K562 (cell line): Measurements from ENCODE around the gene CCNY. TPM values are rescaled to one million over a fixed set of nuclear protein-coding genes. Genes with fewer than 3 reads are reported as not detected.

Experiments
- ATAC-seq: fragments of 200-7000 bp; cut with Tn5 transposase; 3 replicates; pipeline ENCODE4 v1.9.1; 2020; ENCODE audit warnings: moderate library complexity
- BruUV-seq: library from RNA; stranded (reverse); fragments of 400-500 nt; replicated peaks from 2 replicates; lab custom pipeline; 2021; lab: Mats Ljungman, UMichigan
- CTCF ChIA-PET: fragments of 300-600 bp; formaldehyde crosslinking; extraction: SDS; loops from one replicate; lab custom pipeline; 2021; ENCODE audit warnings: low intra/inter-chr PET ratio; lab: Yijun Ruan, JAX
- POLR2A ChIA-PET: fragments of 300-600, 350-650 bp; sonication (Branson Sonifier 250); formaldehyde crosslinking; extraction: SDS; loops from one replicate; lab custom pipeline; 2021; ENCODE audit warnings: antibody characterized with exemption, inconsistent platforms; lab: Yijun Ruan, JAX
- DNase-seq, 4 experiments: peaks; one replicate each; pipeline versions ENCODE4 v3.0.0 to v3.0.0-alpha.2; 2011 to 2018; ENCODE audit warnings: low spot score in 3 of 4, mixed read lengths in 3 of 4; ENCODE audit errors: extremely low read depth in 1 of 4
- FAIRE-seq: peaks from 2 replicates; lab custom pipeline; 2011; peaks lifted over from hg19 to GRCh38; lab: Jason Lieb, UNC
- H2AFZ ChIP-seq: 2 replicates; pipeline ENCODE4 v1.6.0; 2011; ENCODE audit warnings: low read depth, low read length, control low read depth, inconsistent platforms
- H3K27ac ChIP-seq: fragments of 200-600 bp; 3 replicates; pipeline ENCODE4 v1.8.0; 2011; ENCODE audit warnings: low read depth, mild to moderate bottlenecking, control low read depth, inconsistent platforms, low read length, moderate library complexity, mixed read lengths; ENCODE audit errors: extremely low read depth
- H3K27me3 ChIP-seq, 2 experiments: fragments of 300-600 bp in 1 of 2; 2 replicates in 1 of 2; 3 replicates in 1 of 2; pipeline versions ENCODE4 v1.6.0 to v1.8.0; 2011; ENCODE audit warnings: inconsistent platforms in 2 of 2, low read length in 2 of 2, mild to moderate bottlenecking in 1 of 2, mixed read lengths in 1 of 2, moderate library complexity in 1 of 2; ENCODE audit not compliant: control insufficient read depth in 2 of 2, insufficient read depth in 2 of 2
- H3K36me3 ChIP-seq: fragments of 300-600 bp; 3 replicates; pipeline ENCODE4 v1.8.0; 2011; ENCODE audit warnings: mild to moderate bottlenecking, low read length, inconsistent platforms; ENCODE audit not compliant: control insufficient read depth, insufficient read depth
- H3K4me1 ChIP-seq, 2 experiments: fragments of 200-600 bp in 1 of 2; replicated peaks in 1 of 2; 2 replicates in 1 of 2; 3 replicates in 1 of 2; pipeline versions ENCODE4 v1.5.1 to v1.8.0; 2011; ENCODE audit warnings: inconsistent platforms in 2 of 2, low read length in 2 of 2, mild to moderate bottlenecking in 1 of 2, mixed read lengths in 1 of 2, moderate library complexity in 1 of 2; ENCODE audit not compliant: control insufficient read depth in 2 of 2, insufficient read depth in 2 of 2
- H3K4me2 ChIP-seq: 2 replicates; pipeline ENCODE4 v1.6.1; 2011; ENCODE audit warnings: low read length, control low read depth, inconsistent platforms, mixed read lengths; ENCODE audit not compliant: insufficient read depth
- H3K4me3 ChIP-seq: fragments of 200-600 bp; sonication (generic), shearing (Covaris generic); 2 replicates; pipeline ENCODE4 v1.5.1; 2016; ENCODE audit warnings: control low read depth, inconsistent platforms
- H3K79me2 ChIP-seq: fragments of 200-600 bp; 3 replicates; pipeline ENCODE4 v1.8.0; 2011; ENCODE audit warnings: low read length, inconsistent platforms; ENCODE audit not compliant: control insufficient read depth, insufficient read depth
- H3K9ac ChIP-seq, 2 experiments: 2 replicates each; pipeline versions ENCODE4 v1.6.0 to v1.6.1; 2011; ENCODE audit warnings: low read depth in 2 of 2, low read length in 2 of 2, control low read depth in 1 of 2, inconsistent platforms in 1 of 2, mild to moderate bottlenecking in 1 of 2, mixed read lengths in 1 of 2; ENCODE audit not compliant: insufficient read depth in 1 of 2
- H3K9me1 ChIP-seq: one replicate; pipeline ENCODE4 v1.6.0; 2011; ENCODE audit warnings: inconsistent platforms, mild to moderate bottlenecking, low read length, moderate library complexity; ENCODE audit not compliant: control insufficient read depth, insufficient read depth
- H3K9me3 ChIP-seq: replicated peaks from 2 replicates; pipeline ENCODE4 v1.5.1; 2011; ENCODE audit warnings: low read depth, low read length, inconsistent platforms; ENCODE audit not compliant: control insufficient read depth, insufficient read depth
- H4K20me1 ChIP-seq: replicated peaks from 2 replicates; pipeline ENCODE4 v1.6.1; 2011; ENCODE audit warnings: low read length, inconsistent platforms, mixed read lengths; ENCODE audit not compliant: control insufficient read depth, insufficient read depth
- ADNP ChIP-seq: fragments of 200-800 bp; sonication (Bioruptor generic); IDR thresholded peaks from 2 replicates; pipeline ENCODE4 v1.6.1; 2016; ENCODE audit warnings: missing genetic modification characterization, missing compliant biosample characterization
- BCOR ChIP-seq: fragments of 450-650 bp; IDR thresholded peaks from 2 replicates; pipeline ENCODE4 v1.6.1; 2016
- KAT2B ChIP-seq: IDR thresholded peaks from one replicate; pipeline ENCODE4 v1.6.1; 2012; ENCODE audit warnings: low read depth, mild to moderate bottlenecking, control low read depth, inconsistent platforms, low read length, moderate library complexity
- NEUROD1 ChIP-seq: fragments of 150-350 bp; IDR thresholded peaks from 2 replicates; pipeline ENCODE4 v1.6.1; 2014; ENCODE audit warnings: borderline replicate concordance, low read length, low read depth; ENCODE audit not compliant: partially characterized antibody
- RBM25 ChIP-seq: fragments of 200-400 bp; formaldehyde crosslinking; IDR thresholded peaks from 2 replicates; pipeline ENCODE4 v1.6.1; 2018; ENCODE audit warnings: low read length, low read depth, moderate library complexity; ENCODE audit not compliant: severe bottlenecking
- RREB1 ChIP-seq: fragments of 250-450 bp; sonication (Bioruptor Pico); IDR thresholded peaks from 2 replicates; pipeline ENCODE4 v1.4.0; 2020
- SMARCA5 ChIP-seq: fragments of 450-650 bp; IDR thresholded peaks from 2 replicates; pipeline ENCODE4 v1.6.1; 2016
- ZEB2 ChIP-seq: fragments of 450-650 bp; IDR thresholded peaks from 2 replicates; pipeline ENCODE4 v1.6.1; 2016
- ZNF239 ChIP-seq: fragments of 250-450 bp; sonication (Bioruptor Pico); IDR thresholded peaks from 2 replicates; pipeline ENCODE4 v1.4.0; 2020; ENCODE audit warnings: mild to moderate bottlenecking
- WGBS: fragments of 100-300 bp; shearing (Covaris generic); methylation state at CpG from one replicate; pipeline ENCODE4 v1.1.6; 2016; ENCODE audit warnings: low coverage, mixed read lengths; ENCODE audit not compliant: insufficient coverage; ENCODE audit errors: missing lambda C conversion rate; 5-methylcytosine and 5-hydroxymethylcytosine counted together
- in situ Hi-C: fragments of 300-500 bp; cut with MboI; formaldehyde crosslinking; loops from 4 replicates; pipeline ENCODE4 v1.15.0; 2018; ENCODE audit warnings: inconsistent platforms, mixed read lengths
- intact Hi-C: fragments of 100-400 bp; cut with micrococcal nuclease; formaldehyde crosslinking; loops from 2 replicates; pipeline ENCODE4 v1.14.2; 2022
- polyA plus RNA-seq, 8 experiments: library from polyadenylated mRNA; depleted of rRNA in 4 of 8; stranded (reverse) in 5 of 8; unstranded in 3 of 8; fragments of >200 nt; fragmentation: Nextera tagmentation in 2 of 8; fragmentation: Illumina TruSeq in 1 of 8; extraction: Ambion mirVana in 2 of 8; extraction: Trizol in 1 of 8; gene quantifications; 2 replicates each; pipeline versions ENCODE4 v1.2.1 to v1.2.3, GENCODE V29; 2011 to 2014; ENCODE audit warnings: inconsistent platforms in 1 of 8, missing spikeins in 1 of 8
- total RNA-seq, 7 experiments: library from RNA; depleted of rRNA in 6 of 7; stranded (reverse); fragments of >200 nt in 6 of 7; fragmentation: Illumina TruSeq in 2 of 7; extraction: Trizol in 2 of 7; gene quantifications; 2 replicates each; pipeline versions ENCODE4 v1.2.1 to v1.2.3, GENCODE V29; 2011 to 2021; ENCODE audit warnings: low replicate concordance in 1 of 7
- TF ChIP-seq, protein P1 (sequence below): fragments of 450-650 bp; formaldehyde crosslinking; IDR thresholded peaks from 2 replicates; pipeline ENCODE4 v1.4.0; 2020; ENCODE audit warnings: mild to moderate bottlenecking

Gene CCNY
- total and polyA plus RNA-seq, 9 of the 15 experiments (the other 6 are each of a cell fraction or from before 2014, with no cell fraction given): 8.4 to 109 (median 38.6) TPM

DNA sequence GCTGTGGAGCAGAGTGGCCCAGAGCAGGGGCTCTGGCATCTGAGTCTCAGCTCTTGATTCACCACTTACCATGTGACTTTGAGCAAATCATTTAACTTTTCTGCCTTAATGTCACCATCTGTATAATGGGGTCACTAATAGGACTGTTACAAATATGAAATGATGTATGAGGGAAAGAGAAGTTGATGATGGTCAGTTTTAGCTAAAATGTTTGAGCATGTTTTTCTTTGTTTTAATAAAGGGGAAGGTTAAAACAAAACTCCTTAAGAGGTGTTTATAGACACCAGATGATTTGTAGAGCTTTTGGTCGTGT lies 81.0 kb downstream of the CCNY start:
- WGBS: 24% methylated on average over 1 of the region's 1 CpG
- Histone ChIP-seq H3K4me2 (no peak overlapping the region), H3K9me3 (no peaks in the 10 kb centered on the region), H3K36me3 (no peaks in the 10 kb centered on the region), H3K27me3 (no peaks in the 10 kb centered on the region), H3K9me1 (peaks cover 13% of the 10 kb centered on the region), H3K4me1 (peaks cover 23 to 52% of the 10 kb centered on the region in 2 experiments), H3K27ac (no peak overlapping the region), H3K4me3 (no peak overlapping the region), H2AFZ (no peak overlapping the region), H4K20me1 (peaks cover 50% of the 10 kb centered on the region), H3K79me2 (peaks cover 98% of the 10 kb centered on the region), H3K9ac (no peak overlapping the region)
- POLR2A ChIA-PET: interaction anchor here (0.8 to 1.6 kb wide), 5 partner anchors 22 to 67 kb away, joined by 3 to 5 read pairs (median 3); no protein-coding TSS in a partner anchor
- intact Hi-C loops (no loop called here), in situ Hi-C loops (no loop called here)
- no TSS peak for BruUV-seq
- ATAC-seq: no peak
- TF ChIP-seq BCOR (0 out of 2 replicates have a peak, but pooled peaks have one; percentile 19), ADNP (tag) (0 out of 2 replicates have a peak, but pooled peaks have one; percentile 27), SMARCA5 (0 out of 2 replicates have a peak, but pooled peaks have one; percentile 31), ZNF239 (CRISPR knock-in tag) (no peak), RBM25 (peak; percentile 81)
- FAIRE-seq: no peak
- DNase-seq: no peak
- CTCF ChIA-PET: no interaction called here

- peaks cover 49% of the 10 kb centered on the region for H4K20me1 ChIP-seq
- no TSS peak for BruUV-seq
- peaks cover 13% of the 10 kb centered on the region for H3K9me1 ChIP-seq
- H3K4me3 ChIP-seq: no peak overlapping the region
- ChIA-PET CTCF (no interaction called here), POLR2A (interaction anchor here (0.7 to 1.6 kb wide), 5 partner anchors 21 to 68 kb away, joined by 3 to 4 read pairs (median 3); no protein-coding TSS in a partner anchor)
- H3K4me1 ChIP-seq: peaks cover 18 to 50% of the 10 kb centered on the region in 2 experiments
- in situ Hi-C loops (no loop called here), intact Hi-C loops (no loop called here)
- H3K27me3 ChIP-seq: no peaks in the 10 kb centered on the region
- H3K79me2 ChIP-seq: peaks cover 99% of the 10 kb centered on the region
- no peak overlapping the region for H3K27ac ChIP-seq
- no peaks in the 10 kb centered on the region for H3K9me3 ChIP-seq
- H2AFZ ChIP-seq: no peak overlapping the region
- DNase-seq: no peak
- ATAC-seq: no peak
- no peaks in the 10 kb centered on the region for H3K36me3 ChIP-seq
- no peak overlapping the region for H3K4me2 ChIP-seq
- no peak overlapping the region for H3K9ac ChIP-seq
- no peak for FAIRE-seq
- TF ChIP-seq RREB1: no peak
- TF ChIP-seq KAT2B: no peak
- TF ChIP-seq, protein P1, sequence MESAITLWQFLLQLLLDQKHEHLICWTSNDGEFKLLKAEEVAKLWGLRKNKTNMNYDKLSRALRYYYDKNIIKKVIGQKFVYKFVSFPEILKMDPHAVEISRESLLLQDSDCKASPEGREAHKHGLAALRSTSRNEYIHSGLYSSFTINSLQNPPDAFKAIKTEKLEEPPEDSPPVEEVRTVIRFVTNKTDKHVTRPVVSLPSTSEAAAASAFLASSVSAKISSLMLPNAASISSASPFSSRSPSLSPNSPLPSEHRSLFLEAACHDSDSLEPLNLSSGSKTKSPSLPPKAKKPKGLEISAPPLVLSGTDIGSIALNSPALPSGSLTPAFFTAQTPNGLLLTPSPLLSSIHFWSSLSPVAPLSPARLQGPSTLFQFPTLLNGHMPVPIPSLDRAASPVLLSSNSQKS (CRISPR knock-in tag): no peak
- no peak for TF ChIP-seq NEUROD1
- no peak for TF ChIP-seq ZEB2
Measured at GRCh38 chr10:35417795-35418194, 81.5 kb downstream of the CCNY start.
